Brain microvascular endothelial cell (primary cell): ENCODE measurements around the gene PGC.

Source experiments
- DNase-seq: peaks from one replicate; pipeline ENCODE4 v3.0.0-alpha.2; 2020
- H3K27ac ChIP-seq: fragments of 250-450 bp; sonication (Bioruptor Pico); 2 replicates; pipeline ENCODE4 v1.5.1; 2020; ENCODE audit warnings: mild to moderate bottlenecking, moderate library complexity
- H3K27me3 ChIP-seq: fragments of 250-450 bp; sonication (Bioruptor Pico); replicated peaks from 2 replicates; pipeline ENCODE4 v1.5.1; 2020; ENCODE audit warnings: mild to moderate bottlenecking
- H3K36me3 ChIP-seq: fragments of 250-450 bp; sonication (Bioruptor Pico); replicated peaks from 2 replicates; pipeline ENCODE4 v1.5.1; 2020; ENCODE audit warnings: mild to moderate bottlenecking
- H3K4me3 ChIP-seq: 2 replicates; pipeline ENCODE4 v1.5.1; 2011; ENCODE audit warnings: low read depth, mild to moderate bottlenecking, control low read depth, low read length, moderate library complexity
- in situ Hi-C: cut with HindIII; loops from 2 replicates; pipeline ENCODE4 v1.10.0; 2017; ENCODE audit warnings: low sequenced_read_pairs, low pct_ligation_motif_present
- TF ChIP-seq, protein P1 (sequence below): IDR thresholded peaks from 2 replicates; pipeline ENCODE4 v1.5.1; 2011; ENCODE audit warnings: low read depth, mild to moderate bottlenecking, moderate library complexity, low read length, control low read depth, inconsistent platforms; ENCODE audit errors: missing control alignments

The PGC gene

DNA sequence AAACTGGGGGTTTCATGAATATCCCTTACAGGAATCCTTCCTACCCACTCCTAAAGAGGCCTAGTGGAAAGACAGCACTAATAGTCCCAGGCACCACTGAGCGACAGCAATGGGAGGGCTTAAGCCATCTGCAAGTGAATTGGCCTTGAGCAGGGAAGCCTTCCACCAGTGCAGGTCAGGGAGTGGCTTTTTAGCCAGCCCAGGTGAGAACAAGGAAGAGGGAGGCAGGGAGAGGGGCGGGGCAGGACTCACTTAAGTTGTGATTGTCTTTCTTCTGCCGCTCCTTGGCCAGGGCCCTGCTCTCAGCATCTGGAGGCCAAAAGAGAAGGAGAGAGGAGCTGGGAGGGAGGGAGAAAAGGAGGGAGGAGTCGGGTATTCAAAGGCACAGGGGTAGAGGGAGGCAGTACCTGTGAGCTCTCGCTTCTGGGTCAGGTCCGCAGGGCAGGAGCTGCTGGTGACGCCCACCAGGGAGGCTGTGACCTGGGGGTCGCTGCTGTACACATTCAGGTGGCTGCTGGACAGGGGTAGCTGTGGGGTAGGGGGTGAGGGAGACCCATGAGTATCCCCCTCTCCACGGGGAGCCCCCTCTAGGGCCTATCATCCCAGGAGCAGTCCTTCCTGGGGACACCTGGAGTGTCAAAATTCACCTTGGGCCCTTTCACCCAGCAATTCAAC lies 59.6 kb downstream of the PGC start:
- Histone ChIP-seq H3K27me3 (no peaks in the 10 kb centered on the region), H3K36me3 (peaks cover 17% of the 10 kb centered on the region), H3K4me3 (no peak overlapping the region), H3K27ac (no peak overlapping the region)
- TF ChIP-seq, protein P1, sequence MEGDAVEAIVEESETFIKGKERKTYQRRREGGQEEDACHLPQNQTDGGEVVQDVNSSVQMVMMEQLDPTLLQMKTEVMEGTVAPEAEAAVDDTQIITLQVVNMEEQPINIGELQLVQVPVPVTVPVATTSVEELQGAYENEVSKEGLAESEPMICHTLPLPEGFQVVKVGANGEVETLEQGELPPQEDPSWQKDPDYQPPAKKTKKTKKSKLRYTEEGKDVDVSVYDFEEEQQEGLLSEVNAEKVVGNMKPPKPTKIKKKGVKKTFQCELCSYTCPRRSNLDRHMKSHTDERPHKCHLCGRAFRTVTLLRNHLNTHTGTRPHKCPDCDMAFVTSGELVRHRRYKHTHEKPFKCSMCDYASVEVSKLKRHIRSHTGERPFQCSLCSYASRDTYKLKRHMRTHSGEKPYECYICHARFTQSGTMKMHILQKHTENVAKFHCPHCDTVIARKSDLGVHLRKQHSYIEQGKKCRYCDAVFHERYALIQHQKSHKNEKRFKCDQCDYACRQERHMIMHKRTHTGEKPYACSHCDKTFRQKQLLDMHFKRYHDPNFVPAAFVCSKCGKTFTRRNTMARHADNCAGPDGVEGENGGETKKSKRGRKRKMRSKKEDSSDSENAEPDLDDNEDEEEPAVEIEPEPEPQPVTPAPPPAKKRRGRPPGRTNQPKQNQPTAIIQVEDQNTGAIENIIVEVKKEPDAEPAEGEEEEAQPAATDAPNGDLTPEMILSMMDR = no peak
- in situ Hi-C loops = no loop called here
- no peak for DNase-seq
